OCI-LY7 (cell line): ENCODE measurements around the gene ETV1. TPM values are rescaled to one million over a fixed set of nuclear protein-coding genes. Genes with fewer than 3 reads are reported as not detected.

ENCODE experiments used
- BruUV-seq: library from RNA; stranded (reverse); fragments of 400-500 nt; replicated peaks from 2 replicates; lab custom pipeline; 2021; lab: Mats Ljungman, UMichigan
- CTCF ChIA-PET: fragments of 300-600 bp; sonication (Branson Sonifier 250); formaldehyde crosslinking; loops from one replicate; lab custom pipeline; 2022; ENCODE audit warnings: antibody characterized with exemption; ENCODE audit not compliant: unreplicated experiment; lab: Charles Lee
- POLR2A ChIA-PET: fragments of 300-600 bp; sonication (Branson Sonifier 250); formaldehyde crosslinking; loops from one replicate; lab custom pipeline; 2022; ENCODE audit warnings: antibody characterized with exemption; lab: Charles Lee
- DNase-seq: peaks from one replicate; pipeline ENCODE4 v3.0.0-alpha.2; 2015; ENCODE audit warnings: low spot score
- H2AFZ ChIP-seq: fragments of 200-600 bp; sonication (generic), shearing (Covaris generic); 2 replicates; pipeline ENCODE4 v1.6.1; 2014; ENCODE audit warnings: mild to moderate bottlenecking, antibody characterized with exemption, low read length, moderate library complexity
- H3K27ac ChIP-seq: fragments of 200-600 bp; sonication (generic); 2 replicates; pipeline ENCODE4 v1.5.1; 2014; ENCODE audit warnings: mixed run types, low read depth, mild to moderate bottlenecking, moderate library complexity, low read length, inconsistent platforms; ENCODE audit not compliant: poor library complexity, severe bottlenecking
- H3K36me3 ChIP-seq: fragments of 200-600 bp; sonication (generic); 2 replicates; pipeline ENCODE4 v1.6.1; 2014; ENCODE audit warnings: mild to moderate bottlenecking, antibody characterized with exemption, low read length, moderate library complexity, mixed read lengths; ENCODE audit not compliant: insufficient read depth
- H3K4me1 ChIP-seq: fragments of 200-600 bp; sonication (generic); 2 replicates; pipeline ENCODE4 v1.5.1; 2014; ENCODE audit warnings: mild to moderate bottlenecking, low read length; ENCODE audit not compliant: insufficient read depth, poor library complexity, severe bottlenecking
- H3K4me2 ChIP-seq: fragments of 200-600 bp; sonication (generic); 2 replicates; pipeline ENCODE4 v1.6.1; 2014; ENCODE audit warnings: mild to moderate bottlenecking, low read length
- H3K4me3 ChIP-seq: fragments of 200-600 bp; sonication (generic); 2 replicates; pipeline ENCODE4 v1.5.1; 2014; ENCODE audit warnings: mild to moderate bottlenecking, low read depth, low read length; ENCODE audit not compliant: poor library complexity, severe bottlenecking
- H3K79me2 ChIP-seq: fragments of 200-600 bp; sonication (generic); 2 replicates; pipeline ENCODE4 v1.6.1; 2016; ENCODE audit warnings: low read depth, mild to moderate bottlenecking, low read length, moderate library complexity, mixed read lengths; ENCODE audit not compliant: insufficient read depth
- H3K9me2 ChIP-seq: fragments of 200-600 bp; sonication (generic); 2 replicates; pipeline ENCODE4 v1.6.1; 2016; ENCODE audit warnings: mild to moderate bottlenecking, low read length, mixed read lengths; ENCODE audit not compliant: insufficient read depth
- H3K9me3 ChIP-seq: fragments of 200-600 bp; sonication (generic); 2 replicates; pipeline ENCODE4 v1.6.1; 2014; ENCODE audit warnings: mild to moderate bottlenecking, mixed run types, low read length, mixed read lengths
- H4K20me1 ChIP-seq: fragments of 200-600 bp; sonication (generic); 2 replicates; pipeline ENCODE4 v1.6.1; 2014; ENCODE audit warnings: mild to moderate bottlenecking, antibody characterized with exemption, low read length, moderate library complexity, mixed read lengths; ENCODE audit not compliant: insufficient read depth
- CTCF ChIP-seq: fragments of 200-600 bp; sonication (generic); conservative IDR thresholded peaks from 2 replicates; pipeline ENCODE4 v1.5.1; 2014; ENCODE audit warnings: mild to moderate bottlenecking, antibody characterized with exemption, low read length, moderate library complexity, mixed read lengths
- EZH2phosphoT487 ChIP-seq: fragments of 200-600 bp; sonication (generic); IDR thresholded peaks from 2 replicates; pipeline ENCODE4 v1.6.1; 2018; ENCODE audit warnings: low read depth, borderline replicate concordance, mild to moderate bottlenecking, mixed run types, antibody characterized with exemption, low read length, moderate library complexity, mixed read lengths
- intact Hi-C: fragments of 100-400 bp; cut with micrococcal nuclease; formaldehyde crosslinking; loops from one replicate; pipeline ENCODE4 v1.10.0; 2022; ENCODE audit not compliant: unreplicated experiment
- total RNA-seq, 2 experiments: library from RNA; depleted of rRNA in 1 of 2; stranded (reverse); fragments of >200 nt in 1 of 2; shearing (Covaris generic) in 1 of 2; gene quantifications; 2 replicates each; pipeline ENCODE4 v1.2.3, GENCODE V29; 2014 to 2022

The ETV1 gene
- total RNA-seq, 2 experiments from 2014 or later, result not detected

- no peak overlapping the region for H3K4me3 ChIP-seq
- no peak for DNase-seq
- H2AFZ ChIP-seq, result no peak overlapping the region
- no peaks in the 10 kb centered on the region for H3K9me3 ChIP-seq
- no peaks in the 10 kb centered on the region for H3K9me2 ChIP-seq
- no peaks in the 10 kb centered on the region for H4K20me1 ChIP-seq
- no peak overlapping the region for H3K27ac ChIP-seq
- H3K36me3 ChIP-seq, result no peaks in the 10 kb centered on the region
- H3K4me2 ChIP-seq, result no peak overlapping the region
- ChIA-PET POLR2A (interaction anchor here (0.8 kb wide), 1 partner anchor 12 kb away, joined by 3 read pairs; no protein-coding TSS in a partner anchor), CTCF (no interaction called here)
- H3K79me2 ChIP-seq, result no peaks in the 10 kb centered on the region
- H3K4me1 ChIP-seq, result no peaks in the 10 kb centered on the region
- TF ChIP-seq CTCF, result no peak
- TF ChIP-seq EZH2phosphoT487, result no peak
- no TSS peak for BruUV-seq
- intact Hi-C loops, result no loop called here
Observed at GRCh38 chr7:14000247-14000646, 10.8 kb upstream of the ETV1 start.

- H3K79me2 ChIP-seq, result no peaks in the 10 kb centered on the region
- no peak overlapping the region for H3K27ac ChIP-seq
- intact Hi-C loops, result no loop called here
- no peaks in the 10 kb centered on the region for H3K36me3 ChIP-seq
- DNase-seq, result no peak
- no peaks in the 10 kb centered on the region for H3K9me2 ChIP-seq
- no peaks in the 10 kb centered on the region for H3K4me1 ChIP-seq
- no peak for TF ChIP-seq EZH2phosphoT487
- no peak for TF ChIP-seq CTCF
- H3K9me3 ChIP-seq, result no peaks in the 10 kb centered on the region
- CTCF ChIA-PET, result no interaction called here
- BruUV-seq, result no TSS peak
- H3K4me3 ChIP-seq, result no peak overlapping the region
- no peak overlapping the region for H2AFZ ChIP-seq
- POLR2A ChIA-PET, result interaction anchor here (1.1 kb wide), 1 partner anchor 40 kb away, joined by 3 read pairs; no protein-coding TSS in a partner anchor
- no peak overlapping the region for H3K4me2 ChIP-seq
- H4K20me1 ChIP-seq, result no peaks in the 10 kb centered on the region
Observed at GRCh38 chr7:13998866-13999265, 9.4 kb upstream of the ETV1 start.

- H3K4me3 ChIP-seq, result no peak overlapping the region
- CTCF ChIA-PET, result no interaction called here
- H3K9me2 ChIP-seq, result no peaks in the 10 kb centered on the region
- no peaks in the 10 kb centered on the region for H3K9me3 ChIP-seq
- TF ChIP-seq CTCF, result no peak
- no peak for TF ChIP-seq EZH2phosphoT487
- no peak overlapping the region for H3K4me2 ChIP-seq
- H4K20me1 ChIP-seq, result no peaks in the 10 kb centered on the region
- H3K4me1 ChIP-seq, result no peaks in the 10 kb centered on the region
- H2AFZ ChIP-seq, result no peak overlapping the region
- no peak overlapping the region for H3K27ac ChIP-seq
- DNase-seq, result no peak
- H3K79me2 ChIP-seq, result no peaks in the 10 kb centered on the region
- intact Hi-C loops, result no loop called here
- no TSS peak for BruUV-seq
- POLR2A ChIA-PET, result interaction anchor here (0.6 kb wide), 1 partner anchor 728 kb away, joined by 3 read pairs; no protein-coding TSS in a partner anchor
- no peaks in the 10 kb centered on the region for H3K36me3 ChIP-seq
Observed at GRCh38 chr7:13992596-13992964, 3.1 kb upstream of the ETV1 start.
